Astrocyte of the hippocampus (primary cell): Measurements from ENCODE around the gene CPPED1.
"Not testable (repeated sequence)": the region's sequence is repeated elsewhere in the genome, so short reads cannot be mapped to it uniquely, and the experiment has no call there.

Experiments used
- DNase-seq: peaks from one replicate; pipeline ENCODE4 v3.0.0; 2011; ENCODE audit warnings: low read depth, low spot score

The CPPED1 gene, protein sequence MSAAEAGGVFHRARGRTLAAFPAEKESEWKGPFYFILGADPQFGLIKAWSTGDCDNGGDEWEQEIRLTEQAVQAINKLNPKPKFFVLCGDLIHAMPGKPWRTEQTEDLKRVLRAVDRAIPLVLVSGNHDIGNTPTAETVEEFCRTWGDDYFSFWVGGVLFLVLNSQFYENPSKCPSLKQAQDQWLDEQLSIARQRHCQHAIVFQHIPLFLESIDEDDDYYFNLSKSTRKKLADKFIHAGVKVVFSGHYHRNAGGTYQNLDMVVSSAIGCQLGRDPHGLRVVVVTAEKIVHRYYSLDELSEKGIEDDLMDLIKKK

GRCh38 chr16:12803203-12804093 is at the start of gene CPPED1:
Gene CPPED1 (minus strand): TSS chr16:12803887. CDS start chr16:12803776, 111 bp downstream.
- peak; percentile 97 for DNase-seq

GRCh38 chr16:12850186-12850585 is 46.5 kb upstream of the CPPED1 start:
- DNase-seq = no peak

DNA sequence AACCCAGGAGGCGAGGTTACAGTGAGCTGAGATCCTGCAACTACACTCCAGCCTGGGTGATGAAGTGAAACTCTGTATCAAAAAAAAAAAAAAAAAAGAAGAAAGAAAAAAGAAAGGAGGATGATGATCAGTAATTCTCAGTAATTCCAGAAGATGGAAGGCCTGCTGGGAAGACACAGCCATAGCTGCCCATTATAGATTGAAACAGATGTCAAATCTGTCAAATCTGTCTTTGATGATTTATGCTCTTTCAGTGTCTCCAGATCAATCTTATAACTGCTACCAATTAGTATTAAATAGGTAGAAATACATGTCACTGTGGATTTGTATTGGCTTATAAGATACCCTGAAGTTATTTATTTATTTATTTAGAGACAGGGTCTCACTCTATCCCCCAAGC is 42.9 kb upstream of the CPPED1 start:
- no peak for DNase-seq

GRCh38 chr16:12845282-12845681 is 41.6 kb upstream of the CPPED1 start:
- DNase-seq = no peak

DNA sequence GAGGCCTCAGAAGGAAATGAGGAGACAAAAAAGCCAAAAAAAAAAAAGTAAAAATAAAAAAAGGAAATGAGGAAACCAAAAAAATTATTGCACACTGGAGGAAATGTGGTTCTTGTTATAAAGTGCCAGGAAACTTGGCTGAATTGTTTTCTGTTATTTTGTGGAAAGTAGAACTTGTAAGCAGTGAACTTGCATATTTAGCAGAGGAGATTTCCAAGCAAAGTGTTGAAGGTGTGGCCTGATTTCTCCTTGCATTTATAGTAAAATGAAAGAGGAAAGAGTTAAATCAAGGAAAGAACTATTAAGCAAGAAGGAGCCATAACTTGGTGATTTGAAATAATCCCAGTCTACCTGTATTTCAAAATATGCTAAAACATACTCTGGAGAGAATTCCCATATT is 34.1 kb upstream of the CPPED1 start:
- DNase-seq = no peak

DNA sequence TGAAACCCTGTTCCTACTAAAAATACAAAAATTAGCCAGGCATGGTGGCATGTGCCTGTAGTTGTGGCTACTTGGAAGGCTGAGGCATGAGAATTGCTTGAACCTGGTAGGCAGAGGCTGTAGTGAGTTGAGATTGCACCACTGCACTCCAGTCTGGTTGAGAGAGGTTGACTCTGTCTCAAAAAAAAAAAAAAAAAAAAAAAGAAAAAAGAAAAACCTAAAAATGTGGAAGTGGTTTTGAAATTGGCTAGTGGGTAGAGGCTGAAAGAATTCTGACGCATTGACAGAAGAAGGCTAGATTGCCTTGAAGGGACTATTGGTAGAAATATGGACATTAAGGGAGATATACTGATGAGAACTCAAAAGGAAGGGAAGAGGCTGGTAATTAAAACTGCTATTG is 33.6 kb upstream of the CPPED1 start:
- DNase-seq = no peak

DNA sequence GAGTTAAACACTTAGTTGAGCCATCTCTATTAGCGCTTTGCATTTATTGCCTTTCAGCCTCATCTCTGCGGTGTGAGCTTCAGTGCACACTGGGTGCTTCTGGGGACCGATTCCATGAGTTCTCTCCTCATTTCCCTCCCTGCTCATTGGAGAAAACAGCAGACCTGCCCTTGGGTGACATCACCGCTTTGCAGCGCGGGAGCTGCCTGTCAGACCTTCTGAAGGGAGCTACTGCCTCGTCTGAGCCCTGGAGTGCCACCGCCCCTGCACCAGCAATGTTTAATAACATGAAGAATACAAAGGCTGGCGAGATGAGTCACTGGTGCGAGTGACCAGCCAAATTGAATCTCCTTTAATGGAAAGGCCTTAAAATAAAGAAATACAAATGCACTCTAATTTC is 30.2 kb upstream of the CPPED1 start:
- peak; percentile 87 for DNase-seq

DNA sequence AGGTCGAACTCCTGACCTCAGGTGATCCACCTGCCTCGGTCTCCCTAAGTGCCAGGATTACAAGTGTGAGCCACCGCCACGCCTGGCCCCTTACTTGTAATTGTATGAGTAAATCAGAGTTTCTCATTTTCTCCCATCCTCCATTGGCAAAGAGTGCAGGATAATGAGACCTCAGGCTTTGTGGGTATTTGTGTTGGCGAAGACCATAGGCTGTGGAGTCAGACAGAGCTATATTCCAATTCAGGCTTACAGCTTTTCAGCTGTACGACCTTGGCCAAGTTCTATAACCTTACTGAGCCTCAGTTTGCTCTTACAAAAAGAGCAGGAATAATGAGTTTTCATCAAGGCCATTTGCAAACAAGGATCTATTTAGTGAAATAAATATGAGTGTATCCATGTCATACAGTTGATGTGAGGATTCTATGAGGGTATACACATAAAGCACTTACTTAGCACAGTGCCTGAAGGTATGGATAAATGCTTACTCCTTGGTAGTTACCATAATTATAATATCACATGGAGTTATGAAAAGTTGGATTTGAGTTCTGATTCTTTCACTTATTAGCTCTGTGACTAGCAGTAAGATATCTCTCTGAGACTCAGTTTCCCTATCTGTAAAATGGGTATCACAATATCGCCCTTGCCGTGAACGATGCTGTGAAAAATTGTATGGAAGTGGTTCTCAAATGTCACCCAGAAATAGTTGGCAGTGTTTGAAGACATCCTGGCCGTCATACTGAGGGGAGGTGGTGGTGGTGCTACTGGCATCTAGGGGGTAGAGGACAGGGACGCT is 25.6 kb upstream of the CPPED1 start:
- DNase-seq = peak; percentile 41

DNA sequence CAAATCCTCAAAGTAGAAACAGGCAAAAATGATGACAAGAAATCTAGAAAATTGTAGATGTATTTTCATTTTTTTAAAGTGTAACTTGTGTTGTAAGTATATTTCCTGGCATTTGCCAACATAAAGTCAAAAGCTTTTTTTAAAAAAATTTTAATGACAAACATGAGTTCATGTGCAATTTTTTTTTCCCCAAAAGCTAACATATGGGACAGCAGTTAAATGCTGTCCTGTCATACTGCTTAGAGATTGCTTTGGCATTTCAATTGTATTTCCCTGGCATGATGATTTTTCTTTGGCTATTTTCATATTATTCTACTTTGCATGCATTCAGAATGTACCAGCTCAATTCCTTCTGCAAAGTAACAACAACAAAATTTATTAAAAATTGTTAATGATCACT is 24.5 kb upstream of the CPPED1 start:
- no peak for DNase-seq

DNA sequence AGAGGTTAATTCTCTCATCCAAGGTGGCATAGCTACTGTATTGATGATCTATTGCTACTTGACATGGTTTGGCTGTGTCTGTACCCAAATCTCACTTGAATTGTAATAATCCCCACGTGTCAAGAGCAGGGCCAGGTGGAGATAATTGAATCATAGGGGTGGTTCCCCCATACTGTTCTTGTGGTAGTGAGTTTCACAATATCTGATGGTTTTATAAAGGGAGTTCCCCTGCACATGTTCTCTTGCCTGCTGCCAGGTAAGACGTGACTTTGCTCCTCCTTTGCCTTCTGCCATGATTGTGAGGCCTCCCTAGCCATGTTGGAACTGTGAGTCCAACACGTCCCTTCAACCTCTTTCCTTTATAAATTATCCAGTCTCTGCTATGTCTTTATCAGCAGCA is 22.9 kb upstream of the CPPED1 start:
- no peak for DNase-seq

DNA sequence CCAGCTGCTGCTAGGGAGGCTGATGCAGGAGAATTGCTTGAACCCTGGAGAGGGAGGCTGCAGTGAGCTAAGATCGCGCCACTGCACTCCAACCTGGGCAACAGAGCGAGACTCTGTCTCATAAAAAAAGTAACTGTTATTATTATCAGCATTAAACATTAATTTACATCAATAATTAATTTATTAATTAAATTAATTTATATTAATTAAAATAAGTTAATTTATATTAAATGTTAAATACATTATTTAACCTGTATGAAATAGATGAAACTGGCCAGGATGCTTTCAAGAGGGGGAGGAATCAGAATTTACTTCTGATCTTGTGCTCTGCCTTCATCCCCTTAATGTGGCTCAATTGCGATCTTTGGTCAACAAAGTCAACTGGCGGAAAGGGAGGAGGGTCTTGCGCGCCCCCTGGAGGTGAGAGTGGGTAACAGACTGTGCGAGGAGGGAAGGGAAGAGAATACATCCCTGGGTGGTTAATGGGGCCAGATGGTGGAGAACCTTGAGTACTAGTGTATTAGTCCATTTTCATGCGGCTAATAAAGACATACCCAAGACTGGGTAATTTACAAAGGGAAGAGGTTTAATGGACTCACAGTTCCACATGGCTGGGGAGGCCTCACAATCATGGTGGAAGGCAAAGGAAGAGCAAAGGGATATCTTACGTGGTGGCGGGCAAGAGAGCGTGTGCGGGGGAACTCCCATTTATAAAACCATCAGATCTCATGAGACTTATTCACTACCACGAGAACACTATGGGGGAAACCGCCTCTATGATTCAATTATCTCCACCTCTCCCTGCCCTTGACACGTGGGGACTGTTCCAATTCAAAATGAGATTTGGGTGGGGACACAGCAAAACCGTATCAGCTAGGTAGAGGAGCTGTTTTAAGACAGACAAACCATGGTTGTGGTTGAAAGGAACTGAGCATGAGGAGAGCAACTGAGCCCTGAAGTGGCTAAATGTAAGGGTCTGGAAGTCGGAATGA is 15.7 kb upstream of the CPPED1 start:
- peak; percentile 61 for DNase-seq

GRCh38 chr16:12818326-12818725 is 14.6 kb upstream of the CPPED1 start:
- DNase-seq = no peak

GRCh38 chr16:12816791-12817214 is 13.1 kb upstream of the CPPED1 start:
- not testable (repeated sequence) for DNase-seq

DNA sequence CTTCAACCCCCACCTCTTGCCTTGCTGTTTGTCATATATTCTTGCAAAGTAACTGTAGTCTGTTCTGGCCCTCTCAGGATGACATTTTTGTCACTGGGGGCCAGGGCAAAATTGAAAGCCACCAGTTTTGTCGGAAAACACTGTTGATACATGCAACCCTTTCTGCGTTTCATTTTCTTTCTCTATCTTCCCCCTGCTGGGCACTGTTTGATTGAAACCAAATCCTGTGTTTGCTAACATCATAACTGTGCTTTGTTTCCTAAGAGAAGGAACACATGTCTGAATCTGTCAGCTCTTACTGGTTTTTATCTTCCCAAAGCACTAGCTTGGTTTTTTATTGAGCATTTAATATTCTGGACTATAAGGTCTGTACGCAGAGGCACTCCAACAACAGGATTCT is 11.7 kb upstream of the CPPED1 start:
- no peak for DNase-seq

GRCh38 chr16:12813734-12814133 is 10.0 kb upstream of the CPPED1 start:
- DNase-seq = not testable (repeated sequence)

DNA sequence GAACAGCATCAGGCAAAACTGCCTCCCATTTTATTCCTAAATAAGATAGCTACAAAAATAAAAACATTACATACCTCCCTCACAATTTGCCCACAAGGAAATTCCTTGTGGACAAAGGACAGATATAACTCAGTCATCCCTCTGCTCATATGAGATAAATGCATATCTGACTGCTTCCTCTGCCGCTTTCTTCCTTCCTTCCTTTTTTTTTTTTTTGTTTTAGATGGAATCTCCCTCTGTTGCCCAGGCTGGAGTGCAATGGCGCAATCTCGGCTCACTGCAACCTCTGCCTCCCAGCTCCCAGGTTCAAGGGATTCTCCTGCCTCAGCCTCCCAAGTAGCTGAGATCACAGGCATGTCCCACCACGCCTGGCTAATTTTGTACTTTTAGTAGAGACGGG is 9.6 kb upstream of the CPPED1 start:
- DNase-seq = not testable (repeated sequence)

DNA sequence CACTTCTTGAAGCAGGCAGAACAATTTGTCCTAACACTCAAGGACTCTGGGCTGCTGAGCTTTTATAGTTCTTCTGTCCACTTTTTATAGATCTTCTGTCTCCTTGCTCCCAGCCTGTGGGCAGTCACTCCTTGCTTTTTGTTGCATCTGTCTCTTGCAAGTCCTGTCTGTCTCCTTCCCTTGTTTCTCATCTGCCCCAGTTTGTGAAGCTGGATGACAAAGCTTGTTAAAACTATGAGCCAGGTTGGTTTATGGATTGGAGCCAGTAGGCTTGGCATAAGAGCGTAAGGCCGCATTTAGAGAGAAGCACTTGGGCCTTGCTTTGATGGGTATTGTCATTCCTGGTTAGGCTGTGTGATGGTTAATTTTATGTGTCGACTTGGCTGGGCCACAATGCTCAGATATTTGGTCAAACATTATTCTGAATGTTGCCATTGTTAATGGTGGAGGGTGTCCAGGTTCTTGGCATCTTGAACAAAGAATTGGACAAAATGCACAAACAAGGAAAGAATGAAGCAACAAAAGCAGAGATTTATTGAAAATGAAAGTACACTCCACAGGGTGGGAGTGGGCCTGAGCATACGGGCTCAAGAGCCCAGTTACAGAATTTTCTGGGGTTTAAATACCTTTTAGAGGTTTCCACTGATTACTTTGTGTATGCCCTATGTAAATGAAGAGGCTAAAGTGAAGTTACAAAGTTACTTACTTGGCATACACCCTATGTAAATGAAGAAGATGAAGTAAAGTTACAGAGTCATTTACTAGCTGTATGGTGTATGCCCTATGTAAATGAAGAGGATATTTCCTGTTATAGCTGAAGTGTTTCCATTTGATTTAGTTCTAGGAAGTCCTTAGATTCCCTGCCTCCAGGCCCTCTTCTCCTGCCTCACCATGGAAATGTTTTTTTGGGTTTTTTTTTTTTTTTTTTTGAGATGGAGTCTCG is 8.0 kb upstream of the CPPED1 start:
- peak; percentile 11 for DNase-seq

DNA sequence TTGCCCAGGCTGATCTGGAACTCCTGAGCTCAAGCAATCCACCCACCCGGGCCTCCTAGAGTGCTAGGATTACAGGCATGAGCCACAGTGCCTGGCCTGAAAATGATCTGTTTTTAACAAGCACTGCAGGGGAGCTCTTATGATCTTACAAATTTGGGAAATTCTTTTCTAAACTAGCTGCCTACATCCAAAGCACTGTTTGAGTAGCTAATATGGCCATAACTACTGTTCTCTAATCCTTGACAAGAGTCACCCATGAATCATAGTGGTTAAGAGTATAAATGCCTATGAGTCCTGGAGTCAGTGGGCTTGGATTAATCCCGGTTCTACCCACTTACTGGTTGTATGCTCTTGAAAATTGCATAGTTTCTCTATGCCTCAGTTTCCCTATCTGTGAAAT is 1.4 kb upstream of the CPPED1 start:
- no peak for DNase-seq

- DNase-seq = no peak
Measured at GRCh38 chr16:12804395-12804794, 708 bp upstream of the CPPED1 start.

- no peak for DNase-seq
Measured at GRCh38 chr16:12802661-12803060, 1.0 kb downstream of the CPPED1 start.
